Lung (tissue), 12 donors: ENCODE measurements around the gene FRMD4A. TPM values are rescaled to one million over a fixed set of nuclear protein-coding genes. Genes with fewer than 3 reads are reported as not detected.

Source experiments
- ATAC-seq: fragments of 200-7000 bp; cut with Tn5 transposase; one replicate; pipeline ENCODE4 v1.9.1; 2020; ENCODE audit warnings: moderate number of reproducible peaks; ENCODE audit not compliant: insufficient read depth, low FRiP score
- DNase-seq, 3 donors: peaks; one replicate each; pipeline ENCODE4 v3.0.0-alpha.2; 2013 to 2017
- H3K27ac ChIP-seq, 2 donors: one replicate each; pipeline ENCODE4 v1.5.1; 2013; ENCODE audit warnings: mild to moderate bottlenecking in 2 of 2, moderate library complexity in 2 of 2, control low read depth in 1 of 2, inconsistent platforms in 1 of 2, low read depth in 1 of 2, low read length in 1 of 2
- H3K27me3 ChIP-seq, 3 donors: one replicate each; pipeline ENCODE4 v1.5.1; 2013; ENCODE audit warnings: low read length in 2 of 3; ENCODE audit not compliant: control insufficient read depth in 3 of 3, insufficient read depth in 3 of 3
- H3K36me3 ChIP-seq, 4 donors: one replicate each; pipeline ENCODE4 v1.5.1; 2013; ENCODE audit warnings: low read length in 4 of 4, mild to moderate bottlenecking in 1 of 4, moderate library complexity in 1 of 4; ENCODE audit not compliant: control insufficient read depth in 4 of 4, insufficient read depth in 4 of 4
- H3K4me1 ChIP-seq, 5 donors: one replicate each; pipeline ENCODE4 v1.5.1; 2013; ENCODE audit warnings: low read length in 5 of 5, mild to moderate bottlenecking in 2 of 5, moderate library complexity in 1 of 5; ENCODE audit not compliant: control insufficient read depth in 5 of 5, insufficient read depth in 5 of 5
- H3K4me3 ChIP-seq: one replicate; pipeline ENCODE4 v1.5.1; 2013; ENCODE audit warnings: mild to moderate bottlenecking, control low read depth, moderate library complexity
- H3K9ac ChIP-seq, 2 donors: one replicate each; pipeline ENCODE4 v1.5.1; 2013; ENCODE audit warnings: low read length in 2 of 2, control low read depth in 1 of 2; ENCODE audit not compliant: insufficient read depth in 1 of 2
- H3K9me3 ChIP-seq, 4 donors: one replicate each; pipeline ENCODE4 v1.5.1; 2013; ENCODE audit warnings: low read length in 3 of 4, mild to moderate bottlenecking in 1 of 4, moderate library complexity in 1 of 4; ENCODE audit not compliant: control insufficient read depth in 4 of 4, insufficient read depth in 3 of 4
- CTCF ChIP-seq: IDR thresholded peaks from 2 replicates; pipeline ENCODE4 v1.5.1; 2012; ENCODE audit warnings: mild to moderate bottlenecking; ENCODE audit errors: control extremely low read depth, extremely low read depth
- WGBS, 2 donors: extraction: QIAGEN DNeasy Blood & Tissue Kit; methylation state at CpG; one replicate each; pipeline ENCODE4 v1.1.7; 2013; 5-methylcytosine and 5-hydroxymethylcytosine counted together
- polyA plus RNA-seq, 2 donors: library from polyadenylated mRNA; stranded (reverse); fragments of 200-250 nt; gene quantifications; one replicate each; pipeline ENCODE4 v1.2.1, GENCODE V29; 2013
- total RNA-seq, 2 donors: library from RNA; depleted of rRNA in 1 of 2; stranded (reverse); fragments of >200 nt in 1 of 2; gene quantifications; one replicate each; pipeline ENCODE4 v1.2.1, GENCODE V29; 2014 to 2021
- donor health status: control.
- donor health status: control.
- donor health status: Bipolar disorder and iron deficiency.
- donor health status: healthy.
- donor health status: DM: yes; HTN: yes; CAD: no.

FRMD4A gene
- total and polyA plus RNA-seq, 4 donors = 12.0 to 64.5 (median 29.3) TPM

DNA sequence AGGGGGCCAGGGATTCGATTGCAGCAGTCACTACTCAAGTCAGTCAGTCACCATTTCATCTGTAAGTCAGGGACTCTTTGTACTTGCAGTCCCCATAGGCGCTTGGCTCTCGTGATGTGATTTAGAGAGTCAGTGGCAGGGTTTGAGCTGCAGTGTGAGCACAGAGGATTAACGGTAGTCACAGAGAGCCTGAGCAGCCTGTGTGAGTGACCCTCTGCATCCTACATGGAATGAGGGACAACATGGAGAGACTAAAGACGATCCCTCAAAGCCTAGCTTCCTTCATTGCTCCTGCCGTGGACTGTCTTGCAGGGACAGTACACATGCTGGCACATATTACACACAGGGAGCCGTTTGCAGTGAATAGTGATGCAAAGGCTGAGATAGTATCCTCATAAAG, 687.7 kb downstream of the FRMD4A start:
- Histone ChIP-seq H3K9me3 (peaks cover 2 to 3% (median 2%) of the 10 kb centered on the region in 4 donors), H3K27me3 (no peaks in the 10 kb centered on the region), H3K9ac (no peak overlapping the region), H3K36me3 (peaks cover 20 to 28% (median 24%) of the 10 kb centered on the region in 4 donors), H3K27ac (no peak overlapping the region), H3K4me1 (no peaks in the 10 kb centered on the region), H3K4me3 (no peak overlapping the region)
- no peak for ATAC-seq
- WGBS, 2 donors = 90 to 95% methylated on average over 7 of the region's 7 CpGs
- no peak for DNase-seq
- TF ChIP-seq CTCF = no peak

DNA sequence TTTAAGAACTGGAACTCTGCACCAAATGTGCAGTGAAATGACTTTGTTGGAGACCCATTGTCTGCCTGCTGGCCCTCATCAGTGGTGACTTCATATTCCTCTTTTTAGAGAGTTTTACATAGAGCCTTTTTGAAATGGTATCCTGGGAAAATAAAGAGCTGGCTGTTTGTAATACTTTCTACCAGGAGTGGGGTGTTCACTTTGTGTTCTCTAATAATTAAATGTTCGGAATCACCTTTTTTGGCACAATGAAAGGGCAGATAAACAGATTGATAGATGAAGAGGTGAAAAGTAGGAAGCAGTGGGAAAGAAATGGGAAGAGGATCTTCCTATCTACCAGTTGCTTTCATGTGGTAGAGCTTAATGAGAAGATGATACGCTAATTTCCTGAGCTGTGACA, 688.4 kb downstream of the FRMD4A start:
- no peak for ATAC-seq
- Histone ChIP-seq H3K9ac (no peak overlapping the region), H3K4me1 (no peaks in the 10 kb centered on the region), H3K9me3 (peaks cover 2 to 3% (median 2%) of the 10 kb centered on the region in 4 donors), H3K27ac (no peak overlapping the region), H3K27me3 (no peaks in the 10 kb centered on the region), H3K36me3 (peaks cover 16 to 28% (median 23%) of the 10 kb centered on the region in 4 donors), H3K4me3 (no peak overlapping the region)
- WGBS, 2 donors = 98 to 100% methylated on average over 2 of the region's 2 CpGs
- TF ChIP-seq CTCF = no peak
- no peak for DNase-seq

DNA sequence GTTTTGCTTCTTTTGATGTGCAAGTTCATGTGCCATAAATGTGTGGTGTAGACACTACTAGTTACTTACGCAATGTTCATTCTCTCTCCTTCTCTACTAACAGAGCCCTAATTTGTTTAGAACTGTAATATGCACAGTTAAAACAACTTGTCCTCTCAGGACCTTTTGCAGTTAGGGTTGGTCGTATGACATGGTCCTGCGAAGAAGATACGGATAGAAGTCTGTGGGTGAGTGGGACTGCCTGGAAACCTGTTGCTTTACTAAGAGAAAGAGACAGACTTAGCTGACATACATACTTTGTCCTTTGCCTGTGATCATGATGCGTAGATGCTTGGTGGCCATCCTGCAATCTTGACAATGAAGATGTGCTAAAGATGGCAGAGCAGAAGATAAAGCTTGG, 692.8 kb downstream of the FRMD4A start:
- WGBS, 2 donors = 94 to 96% methylated on average over 5 of the region's 5 CpGs
- Histone ChIP-seq H3K27ac (no peak overlapping the region), H3K27me3 (no peaks in the 10 kb centered on the region), H3K9me3 (peaks cover 2 to 3% (median 2%) of the 10 kb centered on the region in 4 donors), H3K9ac (no peak overlapping the region), H3K4me3 (no peak overlapping the region), H3K4me1 (peaks cover 0 to 5% (median 0%) of the 10 kb centered on the region in 5 donors), H3K36me3 (peaks cover 4 to 12% (median 8%) of the 10 kb centered on the region in 4 donors)
- no peak for TF ChIP-seq CTCF
- no peak for ATAC-seq
- DNase-seq = no peak

GRCh38 chr10:13637303-13637856, 693.3 kb downstream of the FRMD4A start:
- ATAC-seq (no peak), DNase-seq (no peak)
- no peak overlapping the region for H3K4me3 ChIP-seq
- WGBS, 2 donors = 91 to 100% methylated on average over 1 of the region's 1 CpG
- no peak overlapping the region for H3K9ac ChIP-seq
- no peak for TF ChIP-seq CTCF
- H3K27me3 ChIP-seq = no peaks in the 10 kb centered on the region
- peaks cover 0 to 5% (median 0%) of the 10 kb centered on the region in 5 donors for H3K4me1 ChIP-seq
- no peak overlapping the region for H3K27ac ChIP-seq
- H3K36me3 ChIP-seq = peaks cover 4 to 9% (median 6%) of the 10 kb centered on the region in 4 donors
- H3K9me3 ChIP-seq = peaks cover 0 to 2% (median 1%) of the 10 kb centered on the region in 4 donors
